ENCODE measurements around the gene ZNF761. TPM values are rescaled to one million over a fixed set of nuclear protein-coding genes. Genes with fewer than 3 reads are reported as not detected.

Gene ZNF761
- 1 to 10 TPM; 7.1 to 9.9 (median 8.9) TPM for total RNA-seq

GRCh38 chr19:53431399-53432087, at the start of gene ZNF761:
Gene ZNF761, plus strand, starts transcription at chr19:53431984. Its CDS starts 15,285 bp downstream, at chr19:53447269.
- intact Hi-C loops (cut with DNase I; ENCODE audit: low total_unique reads), result no loop called here

GRCh38 chr19:53388168-53388567, 43.6 kb upstream of the ZNF761 start:
- no peak for DNase-seq (ENCODE audit: low spot score in 2 of 2)
- intact Hi-C loops (cut with DNase I; ENCODE audit: low total_unique reads), result no loop called here
- H3K4me3 ChIP-seq (ENCODE audit: low read depth, poor library complexity, severe bottlenecking), result no peak overlapping the region
- TF ChIP-seq POLR2A (IDR thresholded peaks at IDR 0.05) (no peak), CTCF (IDR thresholded peaks at IDR 0.05) (no peak)
- 51 to 56% methylated on average over 3 of the region's 3 CpGs for WGBS, 2 donors

More at GRCh38 chr19:53431399-53432087, at the start of gene ZNF761:
- 0 to 2% methylated on average over 22 to 34 of the region's 46 CpGs for WGBS, 2 donors
- no peak for TF ChIP-seq POLR2A (IDR thresholded peaks at IDR 0.05)
- TF ChIP-seq CTCF (IDR thresholded peaks at IDR 0.05), result no peak
- DNase-seq (ENCODE audit: low spot score in 2 of 2), result peak; percentile 93 to 99
- H3K4me3 ChIP-seq (ENCODE audit: low read depth, poor library complexity, severe bottlenecking), result peak within 1 kb of the TSS; percentile 58

- no peak for DNase-seq (ENCODE audit: low spot score in 2 of 2)
- intact Hi-C loops (cut with DNase I; ENCODE audit: low total_unique reads), result no loop called here
- WGBS, 2 donors, result 89 to 90% methylated on average over 5 of the region's 5 CpGs
- no peak overlapping the region for H3K4me3 ChIP-seq (ENCODE audit: low read depth, poor library complexity, severe bottlenecking)
- TF ChIP-seq POLR2A (IDR thresholded peaks at IDR 0.05), result no peak
- no peak for TF ChIP-seq CTCF (IDR thresholded peaks at IDR 0.05)
Measured at GRCh38 chr19:53388904-53389303, 42.9 kb upstream of the ZNF761 start.

GRCh38 chr19:53389571-53389970, 42.2 kb upstream of the ZNF761 start:
- no peak for DNase-seq (ENCODE audit: low spot score in 2 of 2)
- intact Hi-C loops (cut with DNase I; ENCODE audit: low total_unique reads), result no loop called here
- H3K4me3 ChIP-seq (ENCODE audit: low read depth, poor library complexity, severe bottlenecking), result no peak overlapping the region
- TF ChIP-seq POLR2A (IDR thresholded peaks at IDR 0.05) (no peak), CTCF (IDR thresholded peaks at IDR 0.05) (no peak)
- WGBS, 2 donors, result 72 to 77% methylated on average over 8 of the region's 8 CpGs

- intact Hi-C loops (cut with DNase I; ENCODE audit: low total_unique reads), result no loop called here
- no peak overlapping the region for H3K4me3 ChIP-seq (ENCODE audit: low read depth, poor library complexity, severe bottlenecking)
- no peak for TF ChIP-seq POLR2A (IDR thresholded peaks at IDR 0.05)
- TF ChIP-seq CTCF (IDR thresholded peaks at IDR 0.05), result no peak
- DNase-seq (ENCODE audit: low spot score in 2 of 2), result no peak
- WGBS, 2 donors, result 33 to 47% methylated on average over 22 of the region's 22 CpGs
Measured at GRCh38 chr19:53389978-53390377, 41.8 kb upstream of the ZNF761 start.
